ENCODE measurements around the gene ZNF524. TPM values are rescaled to one million over a fixed set of nuclear protein-coding genes. Genes with fewer than 3 reads are reported as not detected.

Gene ZNF524
- total and polyA plus RNA-seq, 3 experiments from 2014 or later: 13.9 to 35.9 (median 15.8) TPM

GRCh38 chr19:55591555-55591954, 8.5 kb upstream of the ZNF524 start:
- Mint-ChIP-seq H3K4me1 (peaks cover 14 to 16% (median 15%) of the 10 kb centered on the region in 3 donors), H3K9me3 (no peaks in the 10 kb centered on the region), H3K27me3 (peaks cover 4 to 10% of the 10 kb centered on the region in 2 donors), H3K36me3 (peaks cover 13 to 28% (median 14%) of the 10 kb centered on the region in 3 donors), H3K27ac (no peak overlapping the region), H3K4me3 (no peak overlapping the region)
- POLR2A ChIA-PET: no interaction called here
- CTCF ChIA-PET: no interaction called here
- Histone ChIP-seq H3K27me3 (ENCODE audit: insufficient read depth, low read length, poor library complexity, severe bottlenecking) (no peaks in the 10 kb centered on the region), H3K4me3 (ENCODE audit: low read length) (no peak overlapping the region), H3K9me3 (ENCODE audit: low read length) (no peaks in the 10 kb centered on the region), H3K27ac (ENCODE audit: low read depth, low read length) (no peak overlapping the region), H3K4me1 (ENCODE audit: insufficient read depth, low read length) (peaks cover 16% of the 10 kb centered on the region), H3K36me3 (ENCODE audit: insufficient read depth, low read length) (peaks cover 12% of the 10 kb centered on the region)
- DNase-seq: peak in 1 of 5 donors; percentile 20

- Histone ChIP-seq H3K27me3 (ENCODE audit: insufficient read depth, low read length, poor library complexity, severe bottlenecking) (no peaks in the 10 kb centered on the region), H3K4me3 (ENCODE audit: low read length) (no peak overlapping the region), H3K4me1 (ENCODE audit: insufficient read depth, low read length) (peaks cover 7% of the 10 kb centered on the region), H3K27ac (ENCODE audit: low read depth, low read length) (no peak overlapping the region), H3K36me3 (ENCODE audit: insufficient read depth, low read length) (peaks cover 12% of the 10 kb centered on the region), H3K9me3 (ENCODE audit: low read length) (no peaks in the 10 kb centered on the region)
- ChIA-PET CTCF (interaction anchor here (2.5 kb wide), 1 partner anchor 13 kb away, joined by 9 read pairs; the partner anchor contains the start of gene ZNF865), POLR2A (no interaction called here)
- peaks cover 13 to 34% (median 14%) of the 10 kb centered on the region in 3 donors for H3K36me3 Mint-ChIP-seq
- peaks cover 4 to 8% (median 5%) of the 10 kb centered on the region in 3 donors for H3K4me1 Mint-ChIP-seq
- no peaks in the 10 kb centered on the region for H3K9me3 Mint-ChIP-seq
- no peak overlapping the region for H3K27ac Mint-ChIP-seq
- no peak overlapping the region for H3K4me3 Mint-ChIP-seq
- H3K27me3 Mint-ChIP-seq: peaks cover 4 to 10% of the 10 kb centered on the region in 2 donors
- no peak for DNase-seq
These were observed 7.5 kb upstream of the ZNF524 start for GRCh38 chr19:55592391-55593090.

GRCh38 chr19:55593096-55593772, 6.9 kb upstream of the ZNF524 start:
- Histone ChIP-seq H3K4me3 (ENCODE audit: low read length) (no peak overlapping the region), H3K9me3 (ENCODE audit: low read length) (no peaks in the 10 kb centered on the region), H3K36me3 (ENCODE audit: insufficient read depth, low read length) (peaks cover 12% of the 10 kb centered on the region), H3K27me3 (ENCODE audit: insufficient read depth, low read length, poor library complexity, severe bottlenecking) (no peaks in the 10 kb centered on the region), H3K4me1 (ENCODE audit: insufficient read depth, low read length) (peaks cover 2% of the 10 kb centered on the region), H3K27ac (ENCODE audit: low read depth, low read length) (no peak overlapping the region)
- Mint-ChIP-seq H3K4me1 (peaks cover 3 to 8% (median 3%) of the 10 kb centered on the region in 3 donors), H3K27ac (no peak overlapping the region), H3K9me3 (no peaks in the 10 kb centered on the region), H3K36me3 (peaks cover 13 to 34% (median 14%) of the 10 kb centered on the region in 3 donors), H3K4me3 (no peak overlapping the region), H3K27me3 (peaks cover 4 to 10% of the 10 kb centered on the region in 2 donors)
- no peak for DNase-seq
- ChIA-PET CTCF (interaction anchor here (0.5 to 2.5 kb wide), 2 partner anchors 13 to 39 kb away, joined by 3 to 9 read pairs; partner anchors contain the start of gene ZNF865), POLR2A (no interaction called here)

GRCh38 chr19:55594996-55595545, 5.0 kb upstream of the ZNF524 start:
- peak overlapping the region in 1 of 7 donors; percentile 37 for H3K4me3 Mint-ChIP-seq
- H3K27me3 Mint-ChIP-seq: peaks cover 3 to 7% of the 10 kb centered on the region in 2 donors
- Histone ChIP-seq H3K27ac (ENCODE audit: low read depth, low read length) (no peak overlapping the region), H3K4me1 (ENCODE audit: insufficient read depth, low read length) (peaks cover 7% of the 10 kb centered on the region), H3K27me3 (ENCODE audit: insufficient read depth, low read length, poor library complexity, severe bottlenecking) (no peaks in the 10 kb centered on the region), H3K4me3 (ENCODE audit: low read length) (no peak overlapping the region), H3K9me3 (ENCODE audit: low read length) (no peaks in the 10 kb centered on the region), H3K36me3 (ENCODE audit: insufficient read depth, low read length) (peaks cover 12% of the 10 kb centered on the region)
- no peaks in the 10 kb centered on the region for H3K9me3 Mint-ChIP-seq
- DNase-seq: no peak
- peaks cover 13 to 45% (median 14%) of the 10 kb centered on the region in 3 donors for H3K36me3 Mint-ChIP-seq
- peaks cover 6 to 9% (median 7%) of the 10 kb centered on the region in 3 donors for H3K4me1 Mint-ChIP-seq
- H3K27ac Mint-ChIP-seq: peak overlapping the region in 3 of 8 donors; percentile 59 to 84 (median 67)
- ChIA-PET POLR2A (no interaction called here), CTCF (interaction anchor here (1.1 kb wide), 1 partner anchor 10 kb away, joined by 3 read pairs; no protein-coding TSS in a partner anchor)

- no peaks in the 10 kb centered on the region for H3K27me3 ChIP-seq (ENCODE audit: insufficient read depth, low read length, poor library complexity, severe bottlenecking)
- peaks cover 14% of the 10 kb centered on the region for H3K4me1 ChIP-seq (ENCODE audit: insufficient read depth, low read length)
- CTCF ChIA-PET: no interaction called here
- Mint-ChIP-seq H3K4me1 (peaks cover 13 to 14% (median 14%) of the 10 kb centered on the region in 3 donors), H3K4me3 (peak overlapping the region in 2 of 7 donors; percentile 9 to 52), H3K27me3 (peaks cover 0 to 2% of the 10 kb centered on the region in 2 donors), H3K9me3 (no peaks in the 10 kb centered on the region), H3K36me3 (peaks cover 13 to 48% (median 14%) of the 10 kb centered on the region in 3 donors), H3K27ac (peak overlapping the region in 1 of 8 donors; percentile 54)
- no peaks in the 10 kb centered on the region for H3K9me3 ChIP-seq (ENCODE audit: low read length)
- no peak overlapping the region for H3K27ac ChIP-seq (ENCODE audit: low read depth, low read length)
- H3K4me3 ChIP-seq (ENCODE audit: low read length): no peak overlapping the region
- POLR2A ChIA-PET: no interaction called here
- peaks cover 12% of the 10 kb centered on the region for H3K36me3 ChIP-seq (ENCODE audit: insufficient read depth, low read length)
- DNase-seq: no peak
These were observed 3.8 kb upstream of the ZNF524 start for GRCh38 chr19:55596304-55596703.

- CTCF ChIA-PET: interaction anchor here (1.3 kb wide), 1 partner anchor 9 kb away, joined by 3 read pairs; no protein-coding TSS in a partner anchor
- Mint-ChIP-seq H3K4me3 (peak overlapping the region in 1 of 7 donors; percentile 52), H3K27me3 (peaks cover 0 to 1% of the 10 kb centered on the region in 2 donors), H3K4me1 (peaks cover 17 to 19% (median 19%) of the 10 kb centered on the region in 3 donors), H3K27ac (no peak overlapping the region), H3K9me3 (no peaks in the 10 kb centered on the region), H3K36me3 (peaks cover 13 to 45% (median 14%) of the 10 kb centered on the region in 3 donors)
- Histone ChIP-seq H3K9me3 (ENCODE audit: low read length) (no peaks in the 10 kb centered on the region), H3K27ac (ENCODE audit: low read depth, low read length) (no peak overlapping the region), H3K4me1 (ENCODE audit: insufficient read depth, low read length) (peaks cover 16% of the 10 kb centered on the region), H3K36me3 (ENCODE audit: insufficient read depth, low read length) (peaks cover 12% of the 10 kb centered on the region), H3K27me3 (ENCODE audit: insufficient read depth, low read length, poor library complexity, severe bottlenecking) (no peaks in the 10 kb centered on the region), H3K4me3 (ENCODE audit: low read length) (no peak overlapping the region)
- DNase-seq: no peak
- POLR2A ChIA-PET: no interaction called here
These were observed 2.6 kb upstream of the ZNF524 start for GRCh38 chr19:55597501-55597921.

- ChIA-PET POLR2A (interaction anchor here (2.2 kb wide), 1 partner anchor 27 kb away, joined by 34 read pairs; the partner anchor contains the start of gene ZNF784), CTCF (interaction anchor here (1.3 to 1.5 kb wide), 2 partner anchors 8 to 9 kb away, joined by 3 to 5 read pairs; no protein-coding TSS in a partner anchor)
- H3K27ac Mint-ChIP-seq: peak overlapping the region in 3 of 8 donors; percentile 17 to 72 (median 57)
- peaks cover 13 to 45% (median 14%) of the 10 kb centered on the region in 3 donors for H3K36me3 Mint-ChIP-seq
- no peaks in the 10 kb centered on the region for H3K9me3 Mint-ChIP-seq
- Histone ChIP-seq H3K4me1 (ENCODE audit: insufficient read depth, low read length) (peaks cover 16% of the 10 kb centered on the region), H3K27me3 (ENCODE audit: insufficient read depth, low read length, poor library complexity, severe bottlenecking) (no peaks in the 10 kb centered on the region), H3K4me3 (ENCODE audit: low read length) (no peak overlapping the region), H3K27ac (ENCODE audit: low read depth, low read length) (no peak overlapping the region), H3K36me3 (ENCODE audit: insufficient read depth, low read length) (peaks cover 12% of the 10 kb centered on the region), H3K9me3 (ENCODE audit: low read length) (no peaks in the 10 kb centered on the region)
- H3K4me1 Mint-ChIP-seq: peaks cover 17 to 19% (median 19%) of the 10 kb centered on the region in 3 donors
- H3K4me3 Mint-ChIP-seq: peak overlapping the region in 1 of 7 donors; percentile 23
- no peak for DNase-seq
- peaks cover 0 to 1% of the 10 kb centered on the region in 2 donors for H3K27me3 Mint-ChIP-seq
These were observed 2.1 kb upstream of the ZNF524 start for GRCh38 chr19:55598034-55598433.
